ENCODE results near the gene SLC7A1. TPM values are rescaled to one million over a fixed set of nuclear protein-coding genes. Genes with fewer than 3 reads are reported as not detected.

SLC7A1 gene
- polyA plus RNA-seq, 1 experiment, result 14.7 TPM

GRCh38 chr13:29514720-29515310, 80.7 kb downstream of the SLC7A1 start:
- TF ChIP-seq, protein P1, sequence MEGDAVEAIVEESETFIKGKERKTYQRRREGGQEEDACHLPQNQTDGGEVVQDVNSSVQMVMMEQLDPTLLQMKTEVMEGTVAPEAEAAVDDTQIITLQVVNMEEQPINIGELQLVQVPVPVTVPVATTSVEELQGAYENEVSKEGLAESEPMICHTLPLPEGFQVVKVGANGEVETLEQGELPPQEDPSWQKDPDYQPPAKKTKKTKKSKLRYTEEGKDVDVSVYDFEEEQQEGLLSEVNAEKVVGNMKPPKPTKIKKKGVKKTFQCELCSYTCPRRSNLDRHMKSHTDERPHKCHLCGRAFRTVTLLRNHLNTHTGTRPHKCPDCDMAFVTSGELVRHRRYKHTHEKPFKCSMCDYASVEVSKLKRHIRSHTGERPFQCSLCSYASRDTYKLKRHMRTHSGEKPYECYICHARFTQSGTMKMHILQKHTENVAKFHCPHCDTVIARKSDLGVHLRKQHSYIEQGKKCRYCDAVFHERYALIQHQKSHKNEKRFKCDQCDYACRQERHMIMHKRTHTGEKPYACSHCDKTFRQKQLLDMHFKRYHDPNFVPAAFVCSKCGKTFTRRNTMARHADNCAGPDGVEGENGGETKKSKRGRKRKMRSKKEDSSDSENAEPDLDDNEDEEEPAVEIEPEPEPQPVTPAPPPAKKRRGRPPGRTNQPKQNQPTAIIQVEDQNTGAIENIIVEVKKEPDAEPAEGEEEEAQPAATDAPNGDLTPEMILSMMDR (IDR thresholded peaks at IDR 0.05; ENCODE audit: low read depth, low read length), result no peak
- Histone ChIP-seq H3K27me3 (ENCODE audit: control insufficient read depth, insufficient read depth, low read length) (no peaks in the 10 kb centered on the region), H3K27ac (ENCODE audit: low read depth, low read length) (no peak overlapping the region), H3K4me3 (ENCODE audit: low read depth, low read length) (no peak overlapping the region), H3K9me3 (ENCODE audit: control insufficient read depth, insufficient read depth, low read length) (no peaks in the 10 kb centered on the region)
- no peak for DNase-seq (ENCODE audit: low read depth, low spot score)
- POLR2A ChIA-PET, result no interaction called here
- CTCF ChIA-PET, result no interaction called here

- Histone ChIP-seq H3K27me3 (ENCODE audit: control insufficient read depth, insufficient read depth, low read length) (no peaks in the 10 kb centered on the region), H3K27ac (ENCODE audit: low read depth, low read length) (no peak overlapping the region), H3K4me3 (ENCODE audit: low read depth, low read length) (no peak overlapping the region), H3K9me3 (ENCODE audit: control insufficient read depth, insufficient read depth, low read length) (no peaks in the 10 kb centered on the region)
- POLR2A ChIA-PET, result no interaction called here
- no peak for DNase-seq (ENCODE audit: low read depth, low spot score)
- CTCF ChIA-PET, result no interaction called here
- TF ChIP-seq, protein P1 (IDR thresholded peaks at IDR 0.05; ENCODE audit: low read depth, low read length), result no peak
Observed at GRCh38 chr13:29513981-29514719, 81.3 kb downstream of the SLC7A1 start.

DNA sequence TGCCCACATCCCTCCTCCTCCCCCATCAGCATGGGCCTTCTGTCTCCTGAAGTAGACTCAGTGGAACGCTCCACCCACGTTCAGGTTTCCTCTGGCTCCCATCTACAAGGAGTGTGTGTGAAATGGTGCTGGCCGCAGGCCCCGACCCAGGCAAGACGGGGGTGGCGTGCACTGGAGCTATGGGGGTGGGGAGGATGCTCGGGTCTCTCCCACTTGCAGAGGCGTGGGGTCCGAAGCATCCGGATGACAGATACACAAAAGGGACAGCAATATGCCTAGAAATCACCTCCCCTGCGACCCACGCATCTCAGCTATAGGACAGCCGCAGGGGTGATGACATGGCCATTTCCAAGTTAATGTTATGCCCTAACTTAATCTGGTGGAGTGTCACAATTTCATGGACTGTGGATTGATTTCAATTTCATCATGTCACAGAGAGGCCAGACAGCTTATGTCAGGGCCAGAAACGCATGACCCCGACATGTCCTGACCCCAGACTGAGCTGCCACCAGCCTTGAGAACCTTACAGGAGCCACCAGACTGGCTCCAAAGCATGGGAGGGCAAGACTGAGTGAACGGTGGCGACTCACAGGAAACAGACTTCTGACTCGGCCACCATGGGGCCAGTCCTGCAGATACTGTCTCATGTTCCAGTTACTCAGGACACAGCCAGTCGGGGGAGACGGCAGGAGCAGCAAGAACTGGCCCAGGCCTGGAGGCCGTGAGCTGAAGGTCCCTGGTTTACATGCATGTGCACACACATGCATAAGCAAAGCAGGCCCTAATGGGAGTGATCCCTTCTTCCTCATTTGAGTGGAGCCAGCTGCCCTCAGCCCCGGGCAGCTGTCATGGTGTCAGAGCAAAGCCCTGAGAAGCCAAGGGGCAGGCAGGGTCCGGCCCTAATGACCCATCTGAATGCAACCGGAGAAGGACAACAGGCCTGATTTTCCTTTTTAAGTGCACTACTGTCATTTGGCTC, 82.2 kb downstream of the SLC7A1 start:
- Histone ChIP-seq H3K9me3 (ENCODE audit: control insufficient read depth, insufficient read depth, low read length) (no peaks in the 10 kb centered on the region), H3K4me3 (ENCODE audit: low read depth, low read length) (no peak overlapping the region), H3K27me3 (ENCODE audit: control insufficient read depth, insufficient read depth, low read length) (no peaks in the 10 kb centered on the region), H3K27ac (ENCODE audit: low read depth, low read length) (no peak overlapping the region)
- TF ChIP-seq, protein P1 (IDR thresholded peaks at IDR 0.05; ENCODE audit: low read depth, low read length), result no peak
- DNase-seq (ENCODE audit: low read depth, low spot score), result no peak
- ChIA-PET POLR2A (no interaction called here), CTCF (no interaction called here)

- TF ChIP-seq, protein P1 (IDR thresholded peaks at IDR 0.05; ENCODE audit: low read depth, low read length), result no peak
- POLR2A ChIA-PET, result no interaction called here
- CTCF ChIA-PET, result no interaction called here
- Histone ChIP-seq H3K27ac (ENCODE audit: low read depth, low read length) (no peak overlapping the region), H3K4me3 (ENCODE audit: low read depth, low read length) (no peak overlapping the region), H3K9me3 (ENCODE audit: control insufficient read depth, insufficient read depth, low read length) (no peaks in the 10 kb centered on the region), H3K27me3 (ENCODE audit: control insufficient read depth, insufficient read depth, low read length) (no peaks in the 10 kb centered on the region)
- no peak for DNase-seq (ENCODE audit: low read depth, low spot score)
Observed at GRCh38 chr13:29511980-29512379, 83.5 kb downstream of the SLC7A1 start.

Data from AG04450 (cell line).